Sigmoid colon (tissue), 7 donors: Measurements from ENCODE around the gene TBX5. TPM values are rescaled to one million over a fixed set of nuclear protein-coding genes. Genes with fewer than 3 reads are reported as not detected.

Experiments
- DNase-seq: peaks from one replicate; pipeline ENCODE4 v3.0.0-alpha.2; 2019
- H3K27ac ChIP-seq, 4 donors: fragments of 200-600 bp; sonication (generic); one replicate each; pipeline ENCODE4 v1.5.1; 2016 to 2019; ENCODE audit warnings: mild to moderate bottlenecking in 1 of 4
- H3K27me3 ChIP-seq, 3 donors: fragments of 200-600 bp; sonication (generic); one replicate each; pipeline ENCODE4 v1.5.1; 2019; ENCODE audit warnings: mild to moderate bottlenecking in 1 of 3
- H3K36me3 ChIP-seq, 4 donors: fragments of 200-600 bp; sonication (generic); one replicate each; pipeline ENCODE4 v1.5.1; 2016 to 2019
- H3K4me1 ChIP-seq, 4 donors: fragments of 200-600 bp; sonication (generic); one replicate each; pipeline ENCODE4 v1.5.1; 2017 to 2019
- H3K4me3 ChIP-seq, 4 donors: fragments of 200-600 bp; sonication (generic); one replicate each; pipeline ENCODE4 v1.5.1; 2017 to 2019; ENCODE audit warnings: mild to moderate bottlenecking in 2 of 4, moderate library complexity in 1 of 4
- H3K9me3 ChIP-seq, 4 donors: fragments of 200-600 bp in 3 of 4; sonication (generic) in 3 of 4; one replicate each; pipeline versions ENCODE4 v1.5.1 to v1.6.1; 2013 to 2019
- CTCF ChIP-seq, 4 experiments: fragments of 450-650 bp in 3 of 4; fragments of 200-600 bp in 1 of 4; IDR thresholded peaks; one replicate each; pipeline ENCODE4 v1.5.1; 2016 to 2019; ENCODE audit warnings: antibody characterized with exemption in 4 of 4, mild to moderate bottlenecking in 3 of 4, moderate library complexity in 2 of 4
- EP300 ChIP-seq, 4 donors: sonication (generic); formaldehyde crosslinking; IDR thresholded peaks; one replicate each; pipeline ENCODE4 v1.6.1; 2017; ENCODE audit warnings: antibody characterized with exemption in 4 of 4
- POLR2A ChIP-seq, 2 donors: fragments of 450-650 bp; IDR thresholded peaks; one replicate each; pipeline ENCODE4 v1.6.1; 2016; ENCODE audit warnings: antibody characterized with exemption in 2 of 2, mild to moderate bottlenecking in 2 of 2, moderate library complexity in 2 of 2
- POLR2AphosphoS5 ChIP-seq, 4 donors: sonication (generic); formaldehyde crosslinking; IDR thresholded peaks; one replicate each; pipeline ENCODE4 v1.6.1; 2017; ENCODE audit warnings: antibody characterized with exemption in 4 of 4
- WGBS, 2 donors: extraction: QIAGEN DNeasy Blood & Tissue Kit; methylation state at CpG; one replicate each; pipeline ENCODE4 v1.1.7; 2013; 5-methylcytosine and 5-hydroxymethylcytosine counted together
- intact Hi-C: fragments of 100-400 bp; cut with DNase I; formaldehyde crosslinking; loops from one replicate; pipeline ENCODE4 v1.15.1; 2023
- polyA plus RNA-seq, 3 donors: library from polyadenylated mRNA; stranded (reverse); fragments of 200-250 nt; gene quantifications; one replicate each; pipeline ENCODE4 v1.2.3, GENCODE V29; 2013
- total RNA-seq, 4 donors: library from RNA; depleted of rRNA; stranded (reverse); fragments of >200 nt; gene quantifications; one replicate each; pipeline ENCODE4 v1.1.0, GENCODE V29; 2016
- donor health status: healthy with polysubstance abuse.
- donor health status: Bipolar disorder and iron deficiency.
- donor health status: healthy.

The TBX5 gene
- total and polyA plus RNA-seq, 7 donors = not detected

GRCh38 chr12:114402084-114402717 is 3.7 kb downstream of the TBX5 start:
- Histone ChIP-seq H3K27ac (peak overlapping the region in 1 of 4 donors; percentile 88), H3K4me1 (peaks cover 0 to 24% (median 19%) of the 10 kb centered on the region in 4 donors), H3K27me3 (peaks cover 50 to 100% (median 98%) of the 10 kb centered on the region in 3 donors), H3K4me3 (no peak overlapping the region), H3K9me3 (no peaks in the 10 kb centered on the region), H3K36me3 (no peaks in the 10 kb centered on the region)
- intact Hi-C loops = no loop called here
- peak; percentile 10 for DNase-seq
- TF ChIP-seq EP300 (IDR thresholded peaks at IDR 0.05) (no peak), POLR2A (IDR thresholded peaks at IDR 0.05) (no peak), POLR2AphosphoS5 (IDR thresholded peaks at IDR 0.05) (no peak), CTCF (IDR thresholded peaks at IDR 0.05) (no peak)
- WGBS, 2 donors = 11% methylated on average over 5 of the region's 5 CpGs

GRCh38 chr12:114401328-114402083 is 4.4 kb downstream of the TBX5 start:
- H3K27ac ChIP-seq = peak overlapping the region in 1 of 4 donors; percentile 88
- no peak overlapping the region for H3K4me3 ChIP-seq
- peaks cover 51 to 100% (median 98%) of the 10 kb centered on the region in 3 donors for H3K27me3 ChIP-seq
- peaks cover 0 to 25% (median 19%) of the 10 kb centered on the region in 4 donors for H3K4me1 ChIP-seq
- TF ChIP-seq EP300 (IDR thresholded peaks at IDR 0.05) = no peak
- 4 to 9% methylated on average over 10 of the region's 10 CpGs for WGBS, 2 donors
- peak; percentile 6 for DNase-seq
- intact Hi-C loops = no loop called here
- H3K9me3 ChIP-seq = no peaks in the 10 kb centered on the region
- H3K36me3 ChIP-seq = no peaks in the 10 kb centered on the region

GRCh38 chr12:114400925-114401324 is 5.0 kb downstream of the TBX5 start:
- peak; percentile 57 for DNase-seq
- 3 to 6% methylated on average over 25 of the region's 25 CpGs for WGBS, 2 donors
- peak overlapping the region in 1 of 4 donors; percentile 88 for H3K27ac ChIP-seq
- intact Hi-C loops = no loop called here
- peaks cover 0 to 29% (median 21%) of the 10 kb centered on the region in 4 donors for H3K4me1 ChIP-seq
- H3K36me3 ChIP-seq = no peaks in the 10 kb centered on the region
- no peaks in the 10 kb centered on the region for H3K9me3 ChIP-seq
- TF ChIP-seq EP300 (IDR thresholded peaks at IDR 0.05) (no peak), CTCF (IDR thresholded peaks at IDR 0.05) (no peak), POLR2A (IDR thresholded peaks at IDR 0.05) (no peak), POLR2AphosphoS5 (IDR thresholded peaks at IDR 0.05) (no peak)
- peaks cover 52 to 100% (median 98%) of the 10 kb centered on the region in 3 donors for H3K27me3 ChIP-seq
- no peak overlapping the region for H3K4me3 ChIP-seq

GRCh38 chr12:114400361-114400811 is 5.6 kb downstream of the TBX5 start:
- peaks cover 47 to 100% (median 98%) of the 10 kb centered on the region in 3 donors for H3K27me3 ChIP-seq
- DNase-seq = peak; percentile 48
- no peaks in the 10 kb centered on the region for H3K36me3 ChIP-seq
- no peaks in the 10 kb centered on the region for H3K9me3 ChIP-seq
- H3K4me3 ChIP-seq = no peak overlapping the region
- intact Hi-C loops = no loop called here
- H3K4me1 ChIP-seq = peaks cover 0 to 26% (median 17%) of the 10 kb centered on the region in 4 donors
- TF ChIP-seq POLR2AphosphoS5 (IDR thresholded peaks at IDR 0.05) = no peak
- WGBS, 2 donors = 8 to 19% methylated on average over 31 of the region's 31 CpGs
- peak overlapping the region in 1 of 4 donors; percentile 88 for H3K27ac ChIP-seq

- H3K4me3 ChIP-seq = no peak overlapping the region
- DNase-seq = peak; percentile 35
- no peaks in the 10 kb centered on the region for H3K36me3 ChIP-seq
- H3K27me3 ChIP-seq = peaks cover 41 to 100% (median 98%) of the 10 kb centered on the region in 3 donors
- peaks cover 0 to 20% (median 11%) of the 10 kb centered on the region in 4 donors for H3K4me1 ChIP-seq
- intact Hi-C loops = no loop called here
- no peaks in the 10 kb centered on the region for H3K9me3 ChIP-seq
- H3K27ac ChIP-seq = peak overlapping the region in 1 of 4 donors; percentile 88
- 7 to 9% methylated on average over 30 of the region's 30 CpGs for WGBS, 2 donors
- TF ChIP-seq EP300 (IDR thresholded peaks at IDR 0.05) (no peak), POLR2A (IDR thresholded peaks at IDR 0.05) (no peak), CTCF (IDR thresholded peaks at IDR 0.05) (no peak), POLR2AphosphoS5 (IDR thresholded peaks at IDR 0.05) (no peak)
Measured at GRCh38 chr12:114399664-114400211, 6.2 kb downstream of the TBX5 start.
